ENCODE results near the gene MSMB.

The MSMB gene

DNA sequence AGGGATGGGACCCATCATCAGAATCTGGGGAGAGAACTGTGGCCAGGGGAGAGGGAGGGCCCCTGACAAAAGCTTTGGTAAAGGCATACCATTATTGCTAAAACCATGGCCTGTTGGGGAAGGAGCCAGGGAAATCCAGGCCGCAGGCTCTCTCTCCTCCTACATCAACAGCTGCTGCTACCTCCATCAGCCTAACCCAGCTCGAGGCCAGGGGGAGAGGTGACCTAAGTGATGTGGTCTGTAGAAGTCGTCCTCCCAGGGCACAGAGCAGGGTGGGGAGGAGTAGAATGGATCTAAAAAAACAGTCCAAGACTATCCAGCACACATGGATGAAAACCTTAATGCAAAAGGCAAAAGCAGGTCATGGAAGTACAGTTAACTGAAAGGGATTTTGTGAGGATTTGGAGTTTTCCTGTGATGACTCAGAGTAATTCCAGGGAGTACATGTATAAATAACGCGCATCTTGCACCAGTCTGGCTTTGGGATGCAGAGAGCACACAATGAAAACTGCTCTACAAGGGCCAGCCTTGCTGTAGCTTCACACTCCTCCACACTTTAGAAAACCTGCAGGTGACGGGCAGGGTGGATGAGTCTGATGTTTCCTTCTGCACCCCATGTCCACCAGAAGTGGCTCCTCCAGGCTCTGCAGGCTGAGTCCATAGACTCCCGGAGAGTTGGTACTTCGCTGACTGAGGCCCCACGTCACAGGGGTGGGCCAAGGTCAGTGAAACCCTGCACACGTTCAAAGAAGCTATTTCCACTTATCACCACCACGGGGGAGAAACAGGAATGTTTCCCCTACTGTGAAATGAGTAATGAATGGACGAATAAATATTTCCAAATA lies 38.5 kb upstream of the MSMB start:
- 82 to 94% methylated on average over 3 to 4 of the region's 12 CpGs for WGBS, 2 experiments (ENCODE audit: insufficient coverage in 2 of 2)
- Histone ChIP-seq H3K27ac (ENCODE audit: low read depth, low read length, severe bottlenecking) (peak overlapping the region; percentile 23), H3K36me3 (ENCODE audit: control insufficient read depth, insufficient read depth, low read length) (no peaks in the 10 kb centered on the region)

DNA sequence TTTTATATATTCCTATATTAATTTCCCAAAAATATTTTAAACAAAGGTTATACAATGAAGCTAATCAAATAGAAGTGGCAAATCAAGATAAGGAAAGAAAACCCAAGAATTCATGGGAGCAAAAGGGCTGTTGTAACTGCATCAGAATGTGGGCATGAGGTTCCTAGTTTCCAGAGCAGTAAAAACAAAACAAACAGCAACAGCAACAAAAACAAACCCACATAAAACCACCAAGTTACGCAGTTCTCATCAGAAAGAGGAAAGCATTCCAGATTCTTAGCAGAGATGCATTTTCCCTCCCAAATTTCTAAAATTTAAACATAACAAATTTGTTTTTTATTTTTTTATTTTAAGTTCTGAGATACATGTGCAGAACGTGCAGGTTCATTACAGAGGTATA lies 34.8 kb upstream of the MSMB start:
- Histone ChIP-seq H3K27ac (ENCODE audit: low read depth, low read length, severe bottlenecking) (no peak overlapping the region), H3K9me3 (ENCODE audit: control insufficient read depth, low read length) (no peaks in the 10 kb centered on the region), H3K36me3 (ENCODE audit: control insufficient read depth, insufficient read depth, low read length) (no peaks in the 10 kb centered on the region), H3K4me3 (ENCODE audit: extremely low read depth, insufficient read depth, low read length, poor library complexity, severe bottlenecking) (no peak overlapping the region), H3K4me1 (ENCODE audit: control insufficient read depth, insufficient read depth, low read length, poor library complexity, severe bottlenecking) (peaks cover 28% of the 10 kb centered on the region)
- 89% methylated on average over 1 of the region's 2 CpGs; no CpG with 5 or more reads in 1 of the 2 experiments for WGBS, 2 experiments (ENCODE audit: insufficient coverage in 2 of 2)

More for the DNA sequence above, 38.5 kb upstream of the MSMB start:
- Histone ChIP-seq H3K4me3 (ENCODE audit: extremely low read depth, insufficient read depth, low read length, poor library complexity, severe bottlenecking) (no peak overlapping the region), H3K4me1 (ENCODE audit: control insufficient read depth, insufficient read depth, low read length, poor library complexity, severe bottlenecking) (peaks cover 25% of the 10 kb centered on the region), H3K9me3 (ENCODE audit: control insufficient read depth, low read length) (no peaks in the 10 kb centered on the region)

DNA sequence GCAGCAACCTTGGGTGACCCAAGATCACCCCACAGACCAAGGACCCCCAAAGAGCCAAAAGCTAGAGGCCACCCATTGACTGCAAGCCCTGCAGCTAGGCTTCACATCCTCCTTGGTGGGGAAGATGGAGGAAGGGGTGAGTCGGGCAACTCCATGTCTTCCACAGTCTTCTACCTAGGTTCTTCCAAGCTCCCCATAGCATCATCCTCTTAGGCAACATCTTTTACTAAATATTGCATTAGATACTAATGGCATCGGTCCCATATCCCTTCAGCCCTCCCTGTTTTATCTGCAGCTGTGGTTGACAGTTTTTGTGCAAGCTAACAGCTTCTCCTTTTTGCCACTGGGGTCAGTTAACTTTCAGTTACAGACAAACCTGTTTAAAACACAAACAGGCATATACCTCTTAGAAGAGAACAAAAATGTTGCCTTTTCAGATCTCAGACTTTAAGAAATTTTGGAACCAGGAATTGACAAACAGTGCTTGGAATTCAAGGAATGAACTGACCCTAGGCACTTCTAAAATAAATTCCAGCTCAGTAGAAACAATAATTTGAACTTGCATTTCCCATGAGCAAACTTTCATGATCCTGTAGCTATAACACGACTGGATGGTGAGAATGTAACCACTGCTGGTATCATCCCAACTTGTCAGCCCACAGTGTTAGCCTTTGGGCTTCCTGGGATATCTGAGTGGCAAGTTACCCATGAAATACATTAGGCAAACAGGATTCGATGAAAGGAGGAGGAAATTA lies 33.9 kb upstream of the MSMB start:
- no peak overlapping the region for H3K27ac ChIP-seq (ENCODE audit: low read depth, low read length, severe bottlenecking)
- H3K4me3 ChIP-seq (ENCODE audit: extremely low read depth, insufficient read depth, low read length, poor library complexity, severe bottlenecking), result no peak overlapping the region
- no peaks in the 10 kb centered on the region for H3K9me3 ChIP-seq (ENCODE audit: control insufficient read depth, low read length)
- H3K36me3 ChIP-seq (ENCODE audit: control insufficient read depth, insufficient read depth, low read length), result no peaks in the 10 kb centered on the region
- WGBS, 2 experiments (ENCODE audit: insufficient coverage in 2 of 2), result 66 to 92% methylated on average over 2 of the region's 4 CpGs
- H3K4me1 ChIP-seq (ENCODE audit: control insufficient read depth, insufficient read depth, low read length, poor library complexity, severe bottlenecking), result peaks cover 28% of the 10 kb centered on the region

DNA sequence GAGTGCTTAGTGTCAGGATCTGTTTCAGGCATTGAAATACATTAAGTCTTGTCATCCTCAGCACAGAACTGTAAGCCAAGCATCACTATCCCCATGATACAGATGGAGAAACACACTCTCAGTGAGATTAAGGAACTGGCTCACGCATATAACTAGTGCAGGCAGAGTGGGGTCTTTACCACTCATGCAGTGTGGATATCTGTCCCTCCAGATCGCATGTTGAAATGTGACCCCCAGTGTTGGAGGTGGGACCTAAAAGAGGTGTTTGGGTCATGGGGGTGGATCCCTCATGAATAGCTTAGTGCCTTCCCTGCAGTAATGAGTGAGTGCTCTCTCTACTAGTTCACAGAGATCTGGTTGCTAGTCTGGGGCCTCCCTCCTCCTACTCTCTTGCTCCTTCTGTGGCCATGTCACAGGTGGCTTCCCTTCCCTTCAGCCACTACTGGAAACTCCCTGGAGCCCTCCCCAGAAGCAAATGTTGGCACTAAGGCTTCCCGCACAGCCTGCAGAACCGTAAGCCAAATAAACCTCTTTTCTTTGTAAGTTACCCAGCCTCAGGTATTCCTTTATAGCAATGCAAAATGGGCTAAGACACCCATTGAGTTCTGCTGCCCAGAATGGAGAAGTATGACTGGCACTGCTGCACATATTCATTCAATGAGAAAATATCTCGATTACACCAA lies 31.8 kb upstream of the MSMB start:
- H3K9me3 ChIP-seq (ENCODE audit: control insufficient read depth, low read length), result no peaks in the 10 kb centered on the region
- no peak overlapping the region for H3K27ac ChIP-seq (ENCODE audit: low read depth, low read length, severe bottlenecking)
- no peaks in the 10 kb centered on the region for H3K36me3 ChIP-seq (ENCODE audit: control insufficient read depth, insufficient read depth, low read length)
- H3K4me1 ChIP-seq (ENCODE audit: control insufficient read depth, insufficient read depth, low read length, poor library complexity, severe bottlenecking), result peaks cover 19% of the 10 kb centered on the region
- WGBS, 2 experiments (ENCODE audit: insufficient coverage in 2 of 2), result 93 to 100% methylated on average over 4 to 5 of the region's 5 CpGs
- H3K4me3 ChIP-seq (ENCODE audit: extremely low read depth, insufficient read depth, low read length, poor library complexity, severe bottlenecking), result no peak overlapping the region

DNA sequence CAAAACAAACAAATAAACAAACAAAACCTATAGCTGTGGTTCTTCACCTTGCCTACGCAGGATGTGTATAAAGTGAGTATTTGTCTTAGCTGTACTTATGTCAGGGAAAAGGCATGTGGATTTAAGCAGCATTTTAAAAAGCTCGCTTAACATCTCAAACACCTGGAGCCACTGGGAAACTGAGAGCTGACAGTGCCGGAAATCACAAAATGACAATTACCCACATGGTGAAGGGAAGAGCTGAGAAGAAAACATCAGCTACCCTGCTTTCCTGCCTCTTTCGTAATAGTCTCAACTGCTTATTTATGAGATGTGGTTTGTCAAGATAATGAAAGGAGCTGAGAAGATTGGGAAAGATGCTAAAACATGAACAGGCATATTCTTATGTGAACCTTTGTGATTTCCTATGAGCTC lies 31.1 kb upstream of the MSMB start:
- WGBS, 2 experiments (ENCODE audit: insufficient coverage in 2 of 2), result 88 to 92% methylated on average over 3 to 4 of the region's 4 CpGs
- H3K4me1 ChIP-seq (ENCODE audit: control insufficient read depth, insufficient read depth, low read length, poor library complexity, severe bottlenecking), result peaks cover 19% of the 10 kb centered on the region
- no peaks in the 10 kb centered on the region for H3K36me3 ChIP-seq (ENCODE audit: control insufficient read depth, insufficient read depth, low read length)
- no peaks in the 10 kb centered on the region for H3K9me3 ChIP-seq (ENCODE audit: control insufficient read depth, low read length)
- H3K4me3 ChIP-seq (ENCODE audit: extremely low read depth, insufficient read depth, low read length, poor library complexity, severe bottlenecking), result no peak overlapping the region
- no peak overlapping the region for H3K27ac ChIP-seq (ENCODE audit: low read depth, low read length, severe bottlenecking)

DNA sequence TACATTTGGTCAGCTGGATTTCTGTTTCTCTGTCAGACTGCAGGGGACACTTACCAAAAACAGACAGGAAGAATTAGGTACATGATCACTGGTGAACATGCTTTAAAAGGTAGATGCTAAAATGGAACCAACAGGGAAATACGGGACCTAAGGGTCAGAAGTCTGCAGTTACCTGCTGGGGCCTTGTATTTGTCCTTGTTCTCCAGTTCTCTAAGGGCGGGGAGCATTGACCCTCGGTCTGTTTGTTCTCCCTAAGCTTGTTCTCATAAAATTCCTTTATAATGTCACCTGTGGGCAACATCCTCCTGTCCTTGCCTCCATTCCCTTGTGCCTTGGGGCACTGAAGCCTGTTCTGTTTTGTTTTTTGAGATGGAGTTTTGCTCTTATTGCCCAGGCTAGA lies 29.8 kb upstream of the MSMB start:
- no peaks in the 10 kb centered on the region for H3K9me3 ChIP-seq (ENCODE audit: control insufficient read depth, low read length)
- H3K36me3 ChIP-seq (ENCODE audit: control insufficient read depth, insufficient read depth, low read length), result no peaks in the 10 kb centered on the region
- WGBS, 2 experiments (ENCODE audit: insufficient coverage in 2 of 2), result 93% methylated on average over 3 of the region's 3 CpGs
- H3K4me1 ChIP-seq (ENCODE audit: control insufficient read depth, insufficient read depth, low read length, poor library complexity, severe bottlenecking), result peaks cover 16% of the 10 kb centered on the region
- no peak overlapping the region for H3K4me3 ChIP-seq (ENCODE audit: extremely low read depth, insufficient read depth, low read length, poor library complexity, severe bottlenecking)
- H3K27ac ChIP-seq (ENCODE audit: low read depth, low read length, severe bottlenecking), result no peak overlapping the region

DNA sequence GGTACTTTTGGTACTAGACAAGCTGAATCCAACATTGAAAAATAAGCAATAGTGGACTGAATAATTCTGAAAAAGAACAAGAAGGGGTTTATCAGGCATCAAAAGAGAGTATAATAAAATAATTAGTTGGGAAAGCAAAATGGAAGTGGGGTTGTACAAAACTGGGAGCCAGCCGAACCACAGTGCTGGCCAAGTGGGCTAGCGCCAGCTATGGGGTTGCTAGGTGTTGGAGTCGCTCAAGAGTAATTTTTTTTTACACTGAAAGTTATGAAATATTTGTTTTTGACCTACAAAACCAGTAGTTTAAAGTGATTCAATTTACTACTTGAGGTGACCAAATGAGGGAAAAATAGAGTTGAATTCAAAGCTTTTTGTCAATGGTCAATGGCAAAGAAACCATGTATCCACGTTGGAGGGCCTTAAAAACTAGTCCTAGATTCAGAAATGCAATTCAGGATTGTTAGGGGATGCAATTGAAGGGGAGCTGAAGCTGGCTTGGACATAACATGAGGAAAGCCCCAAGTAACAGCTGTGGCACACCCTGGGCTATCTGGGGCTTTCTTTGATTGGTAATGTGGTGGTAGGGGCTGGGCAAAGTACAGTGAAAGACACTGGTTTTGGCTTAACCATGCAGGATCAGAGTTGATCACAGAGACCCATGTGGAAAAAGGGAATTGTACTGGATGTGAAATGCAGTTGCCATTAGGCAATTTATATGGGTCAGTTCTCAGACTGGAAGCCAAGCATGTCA lies 28.3 kb upstream of the MSMB start:
- H3K27ac ChIP-seq (ENCODE audit: low read depth, low read length, severe bottlenecking), result no peak overlapping the region
- WGBS, 2 experiments (ENCODE audit: insufficient coverage in 2 of 2), result 82 to 83% methylated on average over 3 to 4 of the region's 4 CpGs
- no peak overlapping the region for H3K4me3 ChIP-seq (ENCODE audit: extremely low read depth, insufficient read depth, low read length, poor library complexity, severe bottlenecking)
- peaks cover 15% of the 10 kb centered on the region for H3K4me1 ChIP-seq (ENCODE audit: control insufficient read depth, insufficient read depth, low read length, poor library complexity, severe bottlenecking)
- H3K36me3 ChIP-seq (ENCODE audit: control insufficient read depth, insufficient read depth, low read length), result no peaks in the 10 kb centered on the region
- H3K9me3 ChIP-seq (ENCODE audit: control insufficient read depth, low read length), result no peaks in the 10 kb centered on the region

DNA sequence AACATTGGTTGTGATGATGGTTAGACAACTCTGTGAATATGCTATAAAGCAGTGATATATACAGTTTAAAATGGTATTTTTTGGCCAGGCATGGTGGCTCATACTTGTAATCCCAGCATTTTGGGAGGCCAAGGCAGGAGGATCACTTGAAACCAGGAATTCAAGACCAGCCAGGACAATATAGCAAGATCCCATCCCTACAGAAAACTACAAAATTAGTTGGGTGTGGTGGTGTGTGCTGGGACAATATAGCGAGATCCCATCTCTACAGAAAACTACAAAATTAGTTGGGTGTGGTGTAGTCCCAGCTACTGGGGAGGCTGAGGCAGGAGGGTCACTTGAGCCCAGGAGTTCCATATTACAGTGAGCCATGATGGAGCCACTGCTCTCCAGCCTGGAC lies 27.5 kb upstream of the MSMB start:
- no peaks in the 10 kb centered on the region for H3K9me3 ChIP-seq (ENCODE audit: control insufficient read depth, low read length)
- H3K4me1 ChIP-seq (ENCODE audit: control insufficient read depth, insufficient read depth, low read length, poor library complexity, severe bottlenecking), result peaks cover 18% of the 10 kb centered on the region
- no peaks in the 10 kb centered on the region for H3K36me3 ChIP-seq (ENCODE audit: control insufficient read depth, insufficient read depth, low read length)
- no peak overlapping the region for H3K4me3 ChIP-seq (ENCODE audit: extremely low read depth, insufficient read depth, low read length, poor library complexity, severe bottlenecking)
- WGBS, 2 experiments (ENCODE audit: insufficient coverage in 2 of 2), result no CpG with 5 or more reads among the region's 1 CpG
- H3K27ac ChIP-seq (ENCODE audit: low read depth, low read length, severe bottlenecking), result no peak overlapping the region

DNA sequence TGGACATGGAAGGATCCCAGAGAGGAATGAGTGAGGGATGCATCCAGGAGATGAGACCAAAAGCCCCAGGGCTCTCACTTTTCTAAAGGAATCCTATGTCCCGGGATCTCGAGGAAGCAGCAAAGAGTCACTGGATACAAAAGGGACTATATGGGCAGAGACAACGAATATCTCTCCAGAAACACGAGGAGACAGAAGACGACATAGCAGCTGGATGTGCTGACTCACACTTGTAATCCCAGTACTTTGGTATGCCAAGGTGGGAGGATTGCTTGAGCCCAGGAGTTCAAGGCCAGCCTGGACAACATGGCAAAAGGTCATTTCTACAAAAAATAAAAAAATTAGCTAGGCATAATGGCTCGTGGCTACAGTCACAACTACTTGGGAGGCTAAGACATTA lies 24.7 kb upstream of the MSMB start:
- H3K4me3 ChIP-seq (ENCODE audit: extremely low read depth, insufficient read depth, low read length, poor library complexity, severe bottlenecking), result no peak overlapping the region
- 73 to 91% methylated on average over 4 to 6 of the region's 6 CpGs for WGBS, 2 experiments (ENCODE audit: insufficient coverage in 2 of 2)
- no peaks in the 10 kb centered on the region for H3K9me3 ChIP-seq (ENCODE audit: control insufficient read depth, low read length)
- H3K36me3 ChIP-seq (ENCODE audit: control insufficient read depth, insufficient read depth, low read length), result no peaks in the 10 kb centered on the region
- H3K27ac ChIP-seq (ENCODE audit: low read depth, low read length, severe bottlenecking), result peak overlapping the region; percentile 19
- H3K4me1 ChIP-seq (ENCODE audit: control insufficient read depth, insufficient read depth, low read length, poor library complexity, severe bottlenecking), result peaks cover 14% of the 10 kb centered on the region

DNA sequence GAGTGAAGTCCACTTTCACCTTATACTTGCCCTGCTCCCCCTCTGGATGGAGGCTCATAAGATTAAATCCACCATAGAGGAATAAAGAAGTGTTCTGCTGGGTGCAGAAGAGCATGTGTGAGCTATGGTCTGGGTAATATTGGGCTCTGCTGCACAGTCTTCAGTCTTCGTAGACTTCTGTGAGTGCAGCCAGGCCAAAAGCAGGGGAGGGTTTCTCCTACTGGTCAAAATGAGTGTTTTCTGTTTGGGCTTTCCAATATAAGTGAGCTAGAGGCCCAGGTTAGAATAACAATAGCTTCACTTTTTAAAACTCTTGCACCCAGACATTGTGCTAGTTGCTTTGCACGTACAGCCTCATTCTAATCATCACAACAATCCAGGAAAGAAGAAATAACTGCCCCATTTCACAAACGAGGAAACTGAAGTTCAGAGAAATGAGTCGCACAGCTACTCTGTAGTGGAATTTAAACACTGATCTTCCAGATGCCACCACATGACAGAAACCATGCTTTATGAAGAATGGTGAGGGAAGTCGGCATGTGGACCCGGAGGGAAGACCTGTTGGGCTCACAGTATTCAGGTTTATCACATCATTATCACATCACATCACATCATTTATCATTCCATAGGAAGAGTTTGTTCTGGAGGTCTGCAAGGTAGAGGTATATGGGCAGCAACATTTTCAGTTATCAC lies 23.8 kb upstream of the MSMB start:
- Histone ChIP-seq H3K4me3 (ENCODE audit: extremely low read depth, insufficient read depth, low read length, poor library complexity, severe bottlenecking) (no peak overlapping the region), H3K36me3 (ENCODE audit: control insufficient read depth, insufficient read depth, low read length) (no peaks in the 10 kb centered on the region), H3K27ac (ENCODE audit: low read depth, low read length, severe bottlenecking) (no peak overlapping the region), H3K4me1 (ENCODE audit: control insufficient read depth, insufficient read depth, low read length, poor library complexity, severe bottlenecking) (peaks cover 14% of the 10 kb centered on the region), H3K9me3 (ENCODE audit: control insufficient read depth, low read length) (no peaks in the 10 kb centered on the region)
- 66 to 80% methylated on average over 2 to 3 of the region's 6 CpGs for WGBS, 2 experiments (ENCODE audit: insufficient coverage in 2 of 2)
